Ishikawa (cell line): Measurements from ENCODE around the gene KRTCAP2.

Experiments
- CEBPB ChIP-seq: IDR thresholded peaks from 2 replicates; pipeline ENCODE4 v1.6.1; 2012
- CREB1 ChIP-seq: IDR thresholded peaks from 2 replicates; pipeline ENCODE4 v1.6.1; 2012; ENCODE audit warnings: low read depth
- EGR1 ChIP-seq: IDR thresholded peaks from 2 replicates; pipeline ENCODE4 v1.6.1; 2012
- EP300 ChIP-seq: IDR thresholded peaks from 2 replicates; pipeline ENCODE4 v1.6.1; 2012; ENCODE audit warnings: borderline replicate concordance
- FOXM1 ChIP-seq: IDR thresholded peaks from 2 replicates; pipeline ENCODE4 v1.6.1; 2012; ENCODE audit warnings: low read depth, borderline replicate concordance
- MAX ChIP-seq: IDR thresholded peaks from 2 replicates; pipeline ENCODE4 v1.6.1; 2012
- NFIC ChIP-seq: IDR thresholded peaks from 2 replicates; pipeline ENCODE4 v1.6.1; 2012
- RAD21 ChIP-seq: IDR thresholded peaks from 2 replicates; pipeline ENCODE4 v1.6.1; 2012; ENCODE audit warnings: low read depth
- REST ChIP-seq: IDR thresholded peaks from 2 replicates; pipeline ENCODE4 v1.6.1; 2012; ENCODE audit warnings: low read depth, mild to moderate bottlenecking
- TAF1 ChIP-seq: IDR thresholded peaks from 2 replicates; pipeline ENCODE4 v1.6.1; 2012; ENCODE audit warnings: low read depth, mild to moderate bottlenecking
- TCF12 ChIP-seq: IDR thresholded peaks from 2 replicates; pipeline ENCODE4 v1.6.1; 2012; ENCODE audit warnings: low read depth
- TEAD4 ChIP-seq: IDR thresholded peaks from 2 replicates; pipeline ENCODE4 v1.6.1; 2012
- USF1 ChIP-seq: IDR thresholded peaks from 2 replicates; pipeline ENCODE4 v1.6.1; 2012
- YY1 ChIP-seq: IDR thresholded peaks from 2 replicates; pipeline ENCODE4 v1.6.1; 2012; ENCODE audit warnings: low read depth
- ZBTB7A ChIP-seq: IDR thresholded peaks from 2 replicates; pipeline ENCODE4 v1.6.1; 2012; ENCODE audit warnings: low read depth

Gene KRTCAP2

GRCh38 chr1:155170101-155170785 is 2.9 kb downstream of the KRTCAP2 start:
- TF ChIP-seq EGR1, result no peak
- TF ChIP-seq TCF12, result no peak
- no peak for TF ChIP-seq ZBTB7A
- TF ChIP-seq MAX, result no peak
- TF ChIP-seq TEAD4, result no peak
- TF ChIP-seq EP300, result no peak
- no peak for TF ChIP-seq TAF1
- no peak for TF ChIP-seq CREB1
- no peak for TF ChIP-seq NFIC
- TF ChIP-seq FOXM1, result no peak
- TF ChIP-seq REST, result no peak
- no peak for TF ChIP-seq YY1
- no peak for TF ChIP-seq CEBPB
- no peak for TF ChIP-seq USF1
- TF ChIP-seq RAD21, result no peak

- no peak for TF ChIP-seq CREB1
- TF ChIP-seq EGR1, result no peak
- no peak for TF ChIP-seq EP300
- TF ChIP-seq TEAD4, result no peak
- TF ChIP-seq MAX, result no peak
- no peak for TF ChIP-seq ZBTB7A
- no peak for TF ChIP-seq USF1
Measured at GRCh38 chr1:155169541-155169940, 3.6 kb downstream of the KRTCAP2 start.

- TF ChIP-seq MAX (no peak), ZBTB7A (no peak), FOXM1 (no peak), YY1 (no peak), USF1 (no peak)
Measured at GRCh38 chr1:155168456-155169210, 4.5 kb downstream of the KRTCAP2 start.

- TF ChIP-seq CEBPB, result peak; percentile 25; the same call in 1 of the 2 replicates
Measured at GRCh38 chr1:155168105-155168445, 5.0 kb downstream of the KRTCAP2 start.

- TF ChIP-seq EP300 (no peak), REST (no peak), TAF1 (no peak), NFIC (no peak), EGR1 (no peak), RAD21 (peak; percentile 98)
Measured at GRCh38 chr1:155167166-155168104, 5.7 kb downstream of the KRTCAP2 start.
